ENCODE measurements around the gene IRF3.

GRCh38 chr19:49651029-49651819, 14.4 kb downstream of the IRF3 start:
- TF ChIP-seq CTCF (optimal IDR thresholded peaks at IDR 0.05 in 1 of 3, IDR thresholded peaks at IDR 0.05 in 1 of 3, conservative IDR thresholded peaks at IDR 0.05 in 1 of 3; ENCODE audit: extremely low read depth in 1 of 3, insufficient read depth in 2 of 3, low read length in 3 of 3) (no peak), EZH2 (IDR thresholded peaks at IDR 0.05; ENCODE audit: low read length) (no peak)

All from keratinocyte (primary cell).